ENCODE measurements around the gene LYSET.
"Not testable (repeated sequence)": the region's sequence is repeated elsewhere in the genome, so short reads cannot be mapped to it uniquely, and the experiment has no call there.

Gene LYSET

GRCh38 chr14:93230539-93230938 lies 45.4 kb downstream of the LYSET start:
- no peak for DNase-seq

GRCh38 chr14:93231129-93231979 lies 46.2 kb downstream of the LYSET start:
- peak; percentile 72 for DNase-seq

GRCh38 chr14:93232159-93232558 lies 47.0 kb downstream of the LYSET start:
- DNase-seq: no peak

- DNase-seq: not testable (repeated sequence)
Measured at GRCh38 chr14:93233078-93233477, 48.0 kb downstream of the LYSET start.

GRCh38 chr14:93234798-93235197 lies 49.7 kb downstream of the LYSET start:
- no peak for DNase-seq
